ENCODE data around the gene KCTD11.
"Not testable (repeated sequence)": the region's sequence is repeated elsewhere in the genome, so short reads cannot be mapped to it uniquely, and the experiment has no call there.

DNA sequence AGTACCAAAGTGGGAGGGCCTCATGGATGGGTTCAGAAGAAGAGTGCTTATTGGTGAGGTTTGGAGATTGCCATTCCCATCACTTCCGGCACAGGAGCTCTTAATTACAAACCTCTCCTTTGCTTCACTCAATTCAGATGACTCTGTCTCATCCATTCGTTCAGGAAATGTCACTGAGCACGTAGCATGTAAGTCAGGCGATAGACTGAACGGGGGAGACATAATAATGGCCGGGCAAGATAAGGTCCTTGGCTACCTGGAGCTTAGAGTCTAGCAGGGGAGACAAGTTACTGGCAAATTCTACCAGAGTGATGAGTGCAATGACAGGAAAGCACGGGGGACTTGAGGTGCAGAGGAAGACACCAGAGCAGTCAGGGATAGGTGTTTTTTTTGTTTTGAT, 14.0 kb downstream of the KCTD11 start:
- TF ChIP-seq, protein P1, sequence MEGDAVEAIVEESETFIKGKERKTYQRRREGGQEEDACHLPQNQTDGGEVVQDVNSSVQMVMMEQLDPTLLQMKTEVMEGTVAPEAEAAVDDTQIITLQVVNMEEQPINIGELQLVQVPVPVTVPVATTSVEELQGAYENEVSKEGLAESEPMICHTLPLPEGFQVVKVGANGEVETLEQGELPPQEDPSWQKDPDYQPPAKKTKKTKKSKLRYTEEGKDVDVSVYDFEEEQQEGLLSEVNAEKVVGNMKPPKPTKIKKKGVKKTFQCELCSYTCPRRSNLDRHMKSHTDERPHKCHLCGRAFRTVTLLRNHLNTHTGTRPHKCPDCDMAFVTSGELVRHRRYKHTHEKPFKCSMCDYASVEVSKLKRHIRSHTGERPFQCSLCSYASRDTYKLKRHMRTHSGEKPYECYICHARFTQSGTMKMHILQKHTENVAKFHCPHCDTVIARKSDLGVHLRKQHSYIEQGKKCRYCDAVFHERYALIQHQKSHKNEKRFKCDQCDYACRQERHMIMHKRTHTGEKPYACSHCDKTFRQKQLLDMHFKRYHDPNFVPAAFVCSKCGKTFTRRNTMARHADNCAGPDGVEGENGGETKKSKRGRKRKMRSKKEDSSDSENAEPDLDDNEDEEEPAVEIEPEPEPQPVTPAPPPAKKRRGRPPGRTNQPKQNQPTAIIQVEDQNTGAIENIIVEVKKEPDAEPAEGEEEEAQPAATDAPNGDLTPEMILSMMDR (conservative IDR thresholded peaks at IDR 0.05; ENCODE audit: low read depth in 2 of 2) = not testable (repeated sequence)
- not testable (repeated sequence) for TF ChIP-seq EZH2 (IDR thresholded peaks at IDR 0.05; ENCODE audit: low read depth, unreplicated experiment); POLR2AphosphoS5 (IDR thresholded peaks at IDR 0.05; ENCODE audit: low read depth); ZNF331 (CRISPR knock-in tag; IDR thresholded peaks at IDR 0.05; ENCODE audit: low read depth); EZH2phosphoT487 (IDR thresholded peaks at IDR 0.05; ENCODE audit: unreplicated experiment); STAT1 (IDR thresholded peaks at IDR 0.05; ENCODE audit: unreplicated experiment); CREB1 (CRISPR knock-in tag; IDR thresholded peaks at IDR 0.05; ENCODE audit: low read depth); JUNB (IDR thresholded peaks at IDR 0.05; ENCODE audit: unreplicated experiment); ZNF114 (CRISPR knock-in tag; IDR thresholded peaks at IDR 0.05); NANOG (IDR thresholded peaks at IDR 0.05; ENCODE audit: borderline replicate concordance)
- TF ChIP-seq, protein P2, sequence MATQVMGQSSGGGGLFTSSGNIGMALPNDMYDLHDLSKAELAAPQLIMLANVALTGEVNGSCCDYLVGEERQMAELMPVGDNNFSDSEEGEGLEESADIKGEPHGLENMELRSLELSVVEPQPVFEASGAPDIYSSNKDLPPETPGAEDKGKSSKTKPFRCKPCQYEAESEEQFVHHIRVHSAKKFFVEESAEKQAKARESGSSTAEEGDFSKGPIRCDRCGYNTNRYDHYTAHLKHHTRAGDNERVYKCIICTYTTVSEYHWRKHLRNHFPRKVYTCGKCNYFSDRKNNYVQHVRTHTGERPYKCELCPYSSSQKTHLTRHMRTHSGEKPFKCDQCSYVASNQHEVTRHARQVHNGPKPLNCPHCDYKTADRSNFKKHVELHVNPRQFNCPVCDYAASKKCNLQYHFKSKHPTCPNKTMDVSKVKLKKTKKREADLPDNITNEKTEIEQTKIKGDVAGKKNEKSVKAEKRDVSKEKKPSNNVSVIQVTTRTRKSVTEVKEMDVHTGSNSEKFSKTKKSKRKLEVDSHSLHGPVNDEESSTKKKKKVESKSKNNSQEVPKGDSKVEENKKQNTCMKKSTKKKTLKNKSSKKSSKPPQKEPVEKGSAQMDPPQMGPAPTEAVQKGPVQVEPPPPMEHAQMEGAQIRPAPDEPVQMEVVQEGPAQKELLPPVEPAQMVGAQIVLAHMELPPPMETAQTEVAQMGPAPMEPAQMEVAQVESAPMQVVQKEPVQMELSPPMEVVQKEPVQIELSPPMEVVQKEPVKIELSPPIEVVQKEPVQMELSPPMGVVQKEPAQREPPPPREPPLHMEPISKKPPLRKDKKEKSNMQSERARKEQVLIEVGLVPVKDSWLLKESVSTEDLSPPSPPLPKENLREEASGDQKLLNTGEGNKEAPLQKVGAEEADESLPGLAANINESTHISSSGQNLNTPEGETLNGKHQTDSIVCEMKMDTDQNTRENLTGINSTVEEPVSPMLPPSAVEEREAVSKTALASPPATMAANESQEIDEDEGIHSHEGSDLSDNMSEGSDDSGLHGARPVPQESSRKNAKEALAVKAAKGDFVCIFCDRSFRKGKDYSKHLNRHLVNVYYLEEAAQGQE (IDR thresholded peaks at IDR 0.05; ENCODE audit: unreplicated experiment) = not testable (repeated sequence)
- TF ChIP-seq, protein P3, sequence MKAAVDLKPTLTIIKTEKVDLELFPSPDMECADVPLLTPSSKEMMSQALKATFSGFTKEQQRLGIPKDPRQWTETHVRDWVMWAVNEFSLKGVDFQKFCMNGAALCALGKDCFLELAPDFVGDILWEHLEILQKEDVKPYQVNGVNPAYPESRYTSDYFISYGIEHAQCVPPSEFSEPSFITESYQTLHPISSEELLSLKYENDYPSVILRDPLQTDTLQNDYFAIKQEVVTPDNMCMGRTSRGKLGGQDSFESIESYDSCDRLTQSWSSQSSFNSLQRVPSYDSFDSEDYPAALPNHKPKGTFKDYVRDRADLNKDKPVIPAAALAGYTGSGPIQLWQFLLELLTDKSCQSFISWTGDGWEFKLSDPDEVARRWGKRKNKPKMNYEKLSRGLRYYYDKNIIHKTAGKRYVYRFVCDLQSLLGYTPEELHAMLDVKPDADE (IDR thresholded peaks at IDR 0.05) = not testable (repeated sequence)
